SJCRH30 (cell line): ENCODE measurements around the gene LEFTY2. TPM values are rescaled to one million over a fixed set of nuclear protein-coding genes. Genes with fewer than 3 reads are reported as not detected.

Source experiments
- DNase-seq, 2 experiments: peaks; one replicate each; pipeline ENCODE4 v3.0.0-alpha.2; 2015 to 2020
- H3K27ac ChIP-seq: fragments of 250-450 bp; sonication (Bioruptor Pico); 2 replicates; pipeline ENCODE4 v1.5.1; 2020; ENCODE audit warnings: mild to moderate bottlenecking, moderate library complexity
- H3K27me3 ChIP-seq: fragments of 250-450 bp; sonication (Bioruptor Pico); 2 replicates; pipeline ENCODE4 v1.5.1; 2020; ENCODE audit warnings: mild to moderate bottlenecking, moderate library complexity
- H3K36me3 ChIP-seq: fragments of 250-450 bp; sonication (Bioruptor Pico); 2 replicates; pipeline ENCODE4 v1.5.1; 2020; ENCODE audit warnings: mild to moderate bottlenecking, moderate library complexity
- H3K4me1 ChIP-seq: fragments of 250-450 bp; sonication (Bioruptor Pico); 2 replicates; pipeline ENCODE4 v1.5.1; 2020; ENCODE audit warnings: mild to moderate bottlenecking, moderate library complexity
- H3K4me3 ChIP-seq: fragments of 250-450 bp; sonication (Bioruptor Pico); 2 replicates; pipeline ENCODE4 v1.5.1; 2020; ENCODE audit warnings: mild to moderate bottlenecking, moderate library complexity
- H3K9me3 ChIP-seq: fragments of 250-450 bp; sonication (Bioruptor Pico); replicated peaks from 2 replicates; pipeline ENCODE4 v1.5.1; 2020; ENCODE audit warnings: mild to moderate bottlenecking, moderate library complexity
- total RNA-seq: library from RNA; depleted of rRNA; stranded (reverse); fragments of >200 nt; shearing (Covaris generic); gene quantifications from 2 replicates; pipeline ENCODE4 v1.2.3, GENCODE V29; 2014

Gene LEFTY2
- total RNA-seq, 1 experiment from 2014 or later, result 0.77 TPM

GRCh38 chr1:225928186-225929175, 12.5 kb downstream of the LEFTY2 start:
- no peak for DNase-seq
- Histone ChIP-seq H3K4me3 (no peak overlapping the region), H3K4me1 (0 out of 2 replicates have a peak, but pooled peaks cover 2% of the 10 kb centered on the region), H3K27me3 (no peaks in the 10 kb centered on the region), H3K27ac (no peak overlapping the region), H3K9me3 (no peaks in the 10 kb centered on the region), H3K36me3 (no peaks in the 10 kb centered on the region)

GRCh38 chr1:225926551-225927113, 14.4 kb downstream of the LEFTY2 start:
- H3K4me1 ChIP-seq, result 0 out of 2 replicates have a peak, but pooled peaks cover 2% of the 10 kb centered on the region
- H3K27ac ChIP-seq, result no peak overlapping the region
- no peak overlapping the region for H3K4me3 ChIP-seq
- DNase-seq, result no peak
- H3K36me3 ChIP-seq, result 0 out of 2 replicates have a peak, but pooled peaks cover 3% of the 10 kb centered on the region
- H3K27me3 ChIP-seq, result no peaks in the 10 kb centered on the region
- no peaks in the 10 kb centered on the region for H3K9me3 ChIP-seq

GRCh38 chr1:225923692-225924555, 17.1 kb downstream of the LEFTY2 start, which contains the start of gene PYCR2:
Gene PYCR2, minus strand, starts transcription at chr1:225924250. Its CDS starts 140 bp downstream, at chr1:225924110.
- Histone ChIP-seq H3K4me1 (0 out of 2 replicates have a peak, but pooled peaks cover 2% of the 10 kb centered on the region), H3K9me3 (no peaks in the 10 kb centered on the region), H3K36me3 (peaks cover 9% of the 10 kb centered on the region; the same call in 1 of the 2 replicates), H3K27ac (peak within 1 kb of the TSS; percentile 75), H3K4me3 (peak within 1 kb of the TSS; percentile 77), H3K27me3 (no peaks in the 10 kb centered on the region)
- peak; percentile 97 to 98 for DNase-seq

GRCh38 chr1:225923381-225923691, 17.7 kb downstream of the LEFTY2 start:
- H3K27me3 ChIP-seq, result no peaks in the 10 kb centered on the region
- 0 out of 2 replicates have a peak, but pooled peaks cover 2% of the 10 kb centered on the region for H3K4me1 ChIP-seq
- H3K27ac ChIP-seq, result peak overlapping the region; percentile 75
- no peak for DNase-seq
- no peaks in the 10 kb centered on the region for H3K9me3 ChIP-seq
- peaks cover 9% of the 10 kb centered on the region; the same call in 1 of the 2 replicates for H3K36me3 ChIP-seq
- peak overlapping the region; percentile 77 for H3K4me3 ChIP-seq

GRCh38 chr1:225921734-225922709, 19.0 kb downstream of the LEFTY2 start:
- no peak for DNase-seq

GRCh38 chr1:225919906-225920305, 21.1 kb downstream of the LEFTY2 start:
- Histone ChIP-seq H3K36me3 (peaks cover 17% of the 10 kb centered on the region; the same call in 1 of the 2 replicates), H3K9me3 (no peaks in the 10 kb centered on the region), H3K4me3 (no peak overlapping the region), H3K27me3 (no peaks in the 10 kb centered on the region), H3K4me1 (0 out of 2 replicates have a peak, but pooled peaks cover under 1% of the 10 kb centered on the region), H3K27ac (no peak overlapping the region)
- DNase-seq, result peak; percentile 31 to 49

More at GRCh38 chr1:225921734-225922709, 19.0 kb downstream of the LEFTY2 start:
- Histone ChIP-seq H3K27ac (no peak overlapping the region), H3K27me3 (no peaks in the 10 kb centered on the region), H3K4me3 (no peak overlapping the region), H3K4me1 (0 out of 2 replicates have a peak, but pooled peaks cover 2% of the 10 kb centered on the region), H3K9me3 (no peaks in the 10 kb centered on the region), H3K36me3 (peaks cover 17% of the 10 kb centered on the region; the same call in 1 of the 2 replicates)

GRCh38 chr1:225918280-225918679, 22.7 kb downstream of the LEFTY2 start:
- Histone ChIP-seq H3K27ac (no peak overlapping the region), H3K36me3 (peaks cover 17% of the 10 kb centered on the region; the same call in 1 of the 2 replicates), H3K4me1 (no peaks in the 10 kb centered on the region), H3K27me3 (no peaks in the 10 kb centered on the region), H3K4me3 (no peak overlapping the region), H3K9me3 (no peaks in the 10 kb centered on the region)
- DNase-seq, result no peak

GRCh38 chr1:225917536-225917935, 23.5 kb downstream of the LEFTY2 start:
- no peak for DNase-seq
- H3K27ac ChIP-seq, result no peak overlapping the region
- H3K4me1 ChIP-seq, result no peaks in the 10 kb centered on the region
- no peak overlapping the region for H3K4me3 ChIP-seq
- no peaks in the 10 kb centered on the region for H3K27me3 ChIP-seq
- peaks cover 17% of the 10 kb centered on the region; the same call in 1 of the 2 replicates for H3K36me3 ChIP-seq
- H3K9me3 ChIP-seq, result no peaks in the 10 kb centered on the region

- Histone ChIP-seq H3K4me1 (no peaks in the 10 kb centered on the region), H3K36me3 (peaks cover 17% of the 10 kb centered on the region; the same call in 1 of the 2 replicates), H3K27me3 (no peaks in the 10 kb centered on the region), H3K9me3 (no peaks in the 10 kb centered on the region), H3K4me3 (no peak overlapping the region), H3K27ac (no peak overlapping the region)
- DNase-seq, result no peak
Observed at GRCh38 chr1:225917101-225917500, 23.9 kb downstream of the LEFTY2 start.

- Histone ChIP-seq H3K27me3 (no peaks in the 10 kb centered on the region), H3K4me1 (no peaks in the 10 kb centered on the region), H3K4me3 (no peak overlapping the region), H3K9me3 (no peaks in the 10 kb centered on the region), H3K27ac (no peak overlapping the region), H3K36me3 (peaks cover 10% of the 10 kb centered on the region; the same call in 1 of the 2 replicates)
- no peak for DNase-seq
Observed at GRCh38 chr1:225915538-225915991, 25.5 kb downstream of the LEFTY2 start.

- 0 out of 2 replicates have a peak, but pooled peaks cover 7% of the 10 kb centered on the region for H3K36me3 ChIP-seq
- H3K9me3 ChIP-seq, result no peaks in the 10 kb centered on the region
- H3K4me3 ChIP-seq, result no peak overlapping the region
- no peak overlapping the region for H3K27ac ChIP-seq
- no peaks in the 10 kb centered on the region for H3K27me3 ChIP-seq
- no peaks in the 10 kb centered on the region for H3K4me1 ChIP-seq
- no peak for DNase-seq
Observed at GRCh38 chr1:225914947-225915346, 26.1 kb downstream of the LEFTY2 start.

GRCh38 chr1:225914391-225914790, 26.6 kb downstream of the LEFTY2 start:
- H3K27ac ChIP-seq, result no peak overlapping the region
- no peaks in the 10 kb centered on the region for H3K9me3 ChIP-seq
- no peaks in the 10 kb centered on the region for H3K27me3 ChIP-seq
- no peaks in the 10 kb centered on the region for H3K4me1 ChIP-seq
- DNase-seq, result no peak
- H3K36me3 ChIP-seq, result 0 out of 2 replicates have a peak, but pooled peaks cover 7% of the 10 kb centered on the region
- H3K4me3 ChIP-seq, result no peak overlapping the region
